ENCODE data around the gene ZNF423. TPM values are rescaled to one million over a fixed set of nuclear protein-coding genes. Genes with fewer than 3 reads are reported as not detected.
A peak's percentile ranks its signal among the peaks of the same experiment; 100 is the strongest.

Gene ZNF423
- total and polyA plus RNA-seq, 2 experiments from 2014 or later: 14.9 to 41.8 TPM

GRCh38 chr16:49828533-49829267 lies 27.2 kb downstream of the ZNF423 start:
- peak overlapping the region; percentile 84 for H3K27ac Mint-ChIP-seq

GRCh38 chr16:49827805-49828438 lies 28.0 kb downstream of the ZNF423 start:
- H3K79me2 ChIP-seq (replicated peaks; ENCODE audit: insufficient read depth): peaks cover 93% of the 10 kb centered on the region
- no peaks in the 10 kb centered on the region for H3K27me3 ChIP-seq (ENCODE audit: insufficient read depth)
- H3K4me2 ChIP-seq: no peak overlapping the region
- no peak for ATAC-seq
- no peaks in the 10 kb centered on the region for H3K36me3 ChIP-seq (ENCODE audit: insufficient read depth)
- Mint-ChIP-seq H3K36me3 (ENCODE audit: low read depth) (peaks cover 13% of the 10 kb centered on the region), H3K27ac (no peak overlapping the region), H3K4me1 (peaks cover 78% of the 10 kb centered on the region), H3K4me3 (no peak overlapping the region), H3K9me3 (no peaks in the 10 kb centered on the region), H3K27me3 (ENCODE audit: insufficient read depth, low read depth, poor library complexity) (peaks cover 13% of the 10 kb centered on the region)
- H3K4me3 ChIP-seq: no peak overlapping the region
- peaks cover 25% of the 10 kb centered on the region for H4K20me1 ChIP-seq (replicated peaks; ENCODE audit: insufficient read depth)
- DNase-seq (ENCODE audit: low spot score): no peak
- H2AFZ ChIP-seq: no peak overlapping the region
- peaks cover under 1% of the 10 kb centered on the region; the same call in 1 of the 2 replicates for H3F3A ChIP-seq (replicated peaks; ENCODE audit: low read depth)
- no peak overlapping the region for H3K27ac ChIP-seq (ENCODE audit: low read depth)
- H3K9me2 ChIP-seq (ENCODE audit: insufficient read depth): no peaks in the 10 kb centered on the region
- peaks cover 50% of the 10 kb centered on the region for H3K4me1 ChIP-seq (ENCODE audit: insufficient read depth)
- TF ChIP-seq ZNF462 (CRISPR knock-in tag; IDR thresholded peaks at IDR 0.05) (no peak), STAT1 (IDR thresholded peaks at IDR 0.05; ENCODE audit: unreplicated experiment) (no peak), EZH2phosphoT487 (IDR thresholded peaks at IDR 0.05; ENCODE audit: unreplicated experiment) (no peak), ZNF331 (CRISPR knock-in tag; IDR thresholded peaks at IDR 0.05; ENCODE audit: low read depth) (no peak), NANOG (IDR thresholded peaks at IDR 0.05; ENCODE audit: borderline replicate concordance) (no peak), ZNF114 (CRISPR knock-in tag; IDR thresholded peaks at IDR 0.05) (no peak), EZH2 (IDR thresholded peaks at IDR 0.05; ENCODE audit: low read depth, unreplicated experiment) (no peak), POLR2AphosphoS5 (IDR thresholded peaks at IDR 0.05; ENCODE audit: low read depth) (no peak), JUNB (IDR thresholded peaks at IDR 0.05; ENCODE audit: unreplicated experiment) (no peak), CREB1 (CRISPR knock-in tag; IDR thresholded peaks at IDR 0.05; ENCODE audit: low read depth) (no peak), REST (IDR thresholded peaks at IDR 0.05; ENCODE audit: unreplicated experiment) (no peak)

More at GRCh38 chr16:49828533-49829267, 27.2 kb downstream of the ZNF423 start:
- no peaks in the 10 kb centered on the region for H3K27me3 ChIP-seq (ENCODE audit: insufficient read depth)
- no peaks in the 10 kb centered on the region for H3K36me3 ChIP-seq (ENCODE audit: insufficient read depth)
- no peak overlapping the region for H3K27ac ChIP-seq (ENCODE audit: low read depth)
- TF ChIP-seq CREB1 (CRISPR knock-in tag; IDR thresholded peaks at IDR 0.05; ENCODE audit: low read depth): no peak
- Mint-ChIP-seq H3K27me3 (ENCODE audit: insufficient read depth, low read depth, poor library complexity) (peaks cover 12% of the 10 kb centered on the region), H3K9me3 (no peaks in the 10 kb centered on the region), H3K36me3 (ENCODE audit: low read depth) (peaks cover 13% of the 10 kb centered on the region), H3K4me1 (peaks cover 78% of the 10 kb centered on the region), H3K4me3 (no peak overlapping the region)
- H3K4me3 ChIP-seq: no peak overlapping the region
- H3K4me2 ChIP-seq: no peak overlapping the region
- DNase-seq (ENCODE audit: low spot score) (no peak), ATAC-seq (no peak)
- no peaks in the 10 kb centered on the region for H3K9me2 ChIP-seq (ENCODE audit: insufficient read depth)
- no peak overlapping the region for H2AFZ ChIP-seq
- H4K20me1 ChIP-seq (replicated peaks; ENCODE audit: insufficient read depth): peaks cover 19% of the 10 kb centered on the region; the same call in 1 of the 2 replicates
- H3K4me1 ChIP-seq (ENCODE audit: insufficient read depth): peaks cover 51% of the 10 kb centered on the region
- peaks cover 6% of the 10 kb centered on the region; the same call in 1 of the 2 replicates for H3F3A ChIP-seq (replicated peaks; ENCODE audit: low read depth)
- peaks cover 92% of the 10 kb centered on the region for H3K79me2 ChIP-seq (replicated peaks; ENCODE audit: insufficient read depth)
